ENCODE data around the gene PPP2R1A. TPM values are rescaled to one million over a fixed set of nuclear protein-coding genes. Genes with fewer than 3 reads are reported as not detected.

Gene PPP2R1A
- total RNA-seq, 2 donors from 2014 or later = 273 to 378 TPM

DNA sequence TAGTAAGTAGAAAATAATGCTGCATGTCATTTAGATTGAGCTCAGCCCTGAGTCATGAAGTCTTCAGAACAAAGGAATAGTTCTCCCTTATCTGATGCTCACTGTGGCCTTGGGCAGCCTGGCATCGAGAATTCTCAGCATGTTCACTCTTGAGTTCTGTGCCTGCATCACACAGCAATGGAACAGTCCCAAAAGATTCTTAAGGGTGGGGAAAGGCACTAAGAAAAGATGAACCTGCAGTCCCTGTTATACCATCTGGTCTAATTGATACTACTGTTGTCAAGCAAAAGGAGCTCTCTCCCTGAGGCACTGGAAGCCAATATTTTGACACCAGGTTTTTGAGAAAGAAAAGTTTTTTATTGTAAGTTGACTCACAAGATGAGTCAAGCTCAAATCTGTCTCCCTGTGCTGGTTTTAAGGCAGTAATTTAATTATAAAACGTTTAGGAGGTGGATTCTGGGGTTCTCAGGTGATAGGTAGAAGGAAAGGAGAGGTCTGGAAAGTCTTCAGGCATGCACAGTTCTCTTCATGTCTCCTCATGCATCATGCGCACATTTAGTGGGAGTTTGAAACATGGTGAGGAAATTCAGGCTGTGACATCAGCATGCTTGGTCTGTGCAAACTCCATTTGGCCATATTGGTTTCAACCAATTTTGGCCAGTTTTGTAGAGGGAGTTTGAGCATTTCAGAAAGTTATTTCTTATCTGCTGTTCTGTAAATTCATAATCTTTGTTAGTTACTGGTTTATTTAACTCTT, 41.5 kb downstream of the PPP2R1A start:
- Histone ChIP-seq H3K9ac (ENCODE audit: low read depth in 2 of 2, low read length in 2 of 2) (no peak overlapping the region), H3K27me3 (no peaks in the 10 kb centered on the region), H3K36me3 (no peaks in the 10 kb centered on the region), H3K4me3 (no peak overlapping the region), H3K4me1 (no peaks in the 10 kb centered on the region), H3K9me3 (no peaks in the 10 kb centered on the region), H3K27ac (no peak overlapping the region)
- no peak for DNase-seq
- TF ChIP-seq, protein P1, sequence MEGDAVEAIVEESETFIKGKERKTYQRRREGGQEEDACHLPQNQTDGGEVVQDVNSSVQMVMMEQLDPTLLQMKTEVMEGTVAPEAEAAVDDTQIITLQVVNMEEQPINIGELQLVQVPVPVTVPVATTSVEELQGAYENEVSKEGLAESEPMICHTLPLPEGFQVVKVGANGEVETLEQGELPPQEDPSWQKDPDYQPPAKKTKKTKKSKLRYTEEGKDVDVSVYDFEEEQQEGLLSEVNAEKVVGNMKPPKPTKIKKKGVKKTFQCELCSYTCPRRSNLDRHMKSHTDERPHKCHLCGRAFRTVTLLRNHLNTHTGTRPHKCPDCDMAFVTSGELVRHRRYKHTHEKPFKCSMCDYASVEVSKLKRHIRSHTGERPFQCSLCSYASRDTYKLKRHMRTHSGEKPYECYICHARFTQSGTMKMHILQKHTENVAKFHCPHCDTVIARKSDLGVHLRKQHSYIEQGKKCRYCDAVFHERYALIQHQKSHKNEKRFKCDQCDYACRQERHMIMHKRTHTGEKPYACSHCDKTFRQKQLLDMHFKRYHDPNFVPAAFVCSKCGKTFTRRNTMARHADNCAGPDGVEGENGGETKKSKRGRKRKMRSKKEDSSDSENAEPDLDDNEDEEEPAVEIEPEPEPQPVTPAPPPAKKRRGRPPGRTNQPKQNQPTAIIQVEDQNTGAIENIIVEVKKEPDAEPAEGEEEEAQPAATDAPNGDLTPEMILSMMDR (IDR thresholded peaks at IDR 0.05) = no peak
- intact Hi-C loops (cut with DNase I) = no loop called here

DNA sequence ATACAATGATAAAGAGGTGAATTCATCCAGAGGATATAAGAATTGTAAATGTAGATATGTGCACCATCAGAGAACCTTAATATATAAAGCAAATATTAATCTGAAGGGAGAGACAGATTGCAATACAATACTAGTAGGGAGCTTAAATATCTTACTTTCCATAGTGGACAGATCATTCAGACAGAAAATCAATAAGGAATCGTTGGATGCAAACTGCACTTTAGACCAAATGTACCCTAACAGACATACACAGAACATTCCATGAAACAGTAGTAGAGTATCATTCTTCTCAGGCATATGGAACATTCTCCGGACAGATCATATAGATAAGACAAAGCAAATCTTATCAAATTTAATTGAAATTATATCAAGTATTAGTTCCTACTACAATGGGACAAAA, 44.6 kb downstream of the PPP2R1A start:
- H3K9me3 ChIP-seq = no peaks in the 10 kb centered on the region
- H3K36me3 ChIP-seq = no peaks in the 10 kb centered on the region
- no peaks in the 10 kb centered on the region for H3K27me3 ChIP-seq
- intact Hi-C loops (cut with DNase I) = no loop called here
- no peak overlapping the region for H3K4me3 ChIP-seq
- no peak overlapping the region for H3K9ac ChIP-seq (ENCODE audit: low read depth in 2 of 2, low read length in 2 of 2)
- TF ChIP-seq, protein P1 (IDR thresholded peaks at IDR 0.05) = no peak
- H3K27ac ChIP-seq = no peak overlapping the region
- no peak for DNase-seq
- no peaks in the 10 kb centered on the region for H3K4me1 ChIP-seq

DNA sequence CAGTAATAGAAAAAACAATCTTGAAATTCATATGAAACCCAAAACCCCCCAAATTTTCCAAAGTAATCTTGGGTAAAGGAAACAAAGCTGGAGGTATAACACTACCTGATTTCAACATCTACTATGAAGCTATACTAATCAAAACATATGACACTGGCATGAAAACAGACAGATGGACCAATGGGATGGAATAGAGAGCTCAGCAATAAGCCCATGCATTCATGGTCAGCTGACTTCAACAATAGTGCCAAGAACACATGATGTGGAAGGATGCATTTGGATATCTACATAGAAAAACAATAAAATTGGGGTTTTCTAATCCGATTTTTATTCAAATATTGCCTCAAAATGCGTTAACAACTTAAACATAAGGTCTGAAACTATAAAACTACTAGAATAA, 47.3 kb downstream of the PPP2R1A start:
- TF ChIP-seq, protein P1 (IDR thresholded peaks at IDR 0.05) = no peak
- intact Hi-C loops (cut with DNase I) = no loop called here
- DNase-seq = no peak
- no peaks in the 10 kb centered on the region for H3K9me3 ChIP-seq
- no peaks in the 10 kb centered on the region for H3K4me1 ChIP-seq
- H3K4me3 ChIP-seq = no peak overlapping the region
- no peaks in the 10 kb centered on the region for H3K27me3 ChIP-seq
- H3K9ac ChIP-seq (ENCODE audit: low read depth in 2 of 2, low read length in 2 of 2) = no peak overlapping the region
- H3K27ac ChIP-seq = no peak overlapping the region
- no peaks in the 10 kb centered on the region for H3K36me3 ChIP-seq

DNA sequence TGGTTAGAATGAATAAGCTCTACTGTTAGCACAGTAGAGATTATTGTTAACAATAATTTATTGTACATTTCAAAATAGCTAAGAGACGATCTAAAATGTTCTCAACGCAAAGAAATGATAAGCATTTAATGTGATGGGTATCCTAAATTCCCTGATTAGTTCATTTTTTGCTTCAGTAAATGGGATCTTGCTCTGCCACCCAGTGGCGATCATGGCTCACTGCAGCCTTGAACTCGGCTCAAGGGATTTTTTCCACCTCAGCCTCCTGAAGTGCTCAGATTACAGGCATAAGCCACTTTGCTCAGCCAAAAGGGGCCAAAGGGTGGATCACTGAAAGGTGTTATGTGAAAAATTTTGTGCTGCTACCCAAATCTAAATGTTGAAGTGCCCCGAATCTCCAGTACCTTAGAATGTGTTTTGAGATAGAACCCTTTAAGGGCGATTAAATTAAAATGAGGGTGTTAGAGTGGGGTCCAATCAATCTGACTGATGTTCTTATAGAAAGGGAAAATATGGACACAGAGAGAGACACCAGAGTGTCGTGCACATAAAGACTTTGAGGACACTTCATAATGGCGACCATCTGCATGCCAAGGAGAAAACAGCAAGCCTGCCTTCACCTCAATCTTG, 48.0 kb downstream of the PPP2R1A start:
- no peaks in the 10 kb centered on the region for H3K9me3 ChIP-seq
- DNase-seq = peak; percentile 53
- H3K27me3 ChIP-seq = no peaks in the 10 kb centered on the region
- no peaks in the 10 kb centered on the region for H3K4me1 ChIP-seq
- intact Hi-C loops (cut with DNase I) = loop anchor here (2.0 kb wide), 1 partner anchor 99 kb away; the partner anchor contains the start of gene ZNF616
- H3K9ac ChIP-seq (ENCODE audit: low read depth in 2 of 2, low read length in 2 of 2) = no peak overlapping the region
- H3K36me3 ChIP-seq = no peaks in the 10 kb centered on the region
- H3K4me3 ChIP-seq = no peak overlapping the region
- TF ChIP-seq, protein P1 (IDR thresholded peaks at IDR 0.05) = peak; percentile 88
- H3K27ac ChIP-seq = no peak overlapping the region

DNA sequence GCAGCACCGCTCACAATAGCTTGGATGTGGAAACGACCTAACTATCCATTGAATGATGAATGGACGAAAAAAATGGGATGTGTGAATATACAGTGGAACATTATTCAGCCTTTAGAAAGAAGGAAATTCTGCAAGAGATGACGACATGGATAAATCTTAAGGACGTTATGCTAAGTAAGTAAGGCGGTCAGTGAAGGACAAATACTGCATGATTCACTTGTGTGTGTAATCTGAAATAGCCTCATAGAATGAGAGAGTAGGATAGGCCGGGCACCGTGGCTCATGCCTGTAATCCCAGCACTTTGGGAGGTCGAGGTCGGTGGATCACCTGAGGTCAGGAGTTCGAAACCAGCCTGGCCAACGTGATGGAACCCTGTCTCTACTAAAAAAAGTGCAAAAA, 54.2 kb downstream of the PPP2R1A start:
- no peaks in the 10 kb centered on the region for H3K9me3 ChIP-seq
- H3K9ac ChIP-seq (ENCODE audit: low read depth in 2 of 2, low read length in 2 of 2) = no peak overlapping the region
- TF ChIP-seq, protein P1 (IDR thresholded peaks at IDR 0.05) = no peak
- H3K36me3 ChIP-seq = no peaks in the 10 kb centered on the region
- intact Hi-C loops (cut with DNase I) = no loop called here
- H3K27me3 ChIP-seq = no peaks in the 10 kb centered on the region
- H3K4me3 ChIP-seq = no peak overlapping the region
- H3K27ac ChIP-seq = no peak overlapping the region
- no peaks in the 10 kb centered on the region for H3K4me1 ChIP-seq
- DNase-seq = no peak
